ENCODE measurements around the gene TAOK1. TPM values are rescaled to one million over a fixed set of nuclear protein-coding genes. Genes with fewer than 3 reads are reported as not detected.

The TAOK1 gene
- total RNA-seq, 2 donors from 2014 or later, result 40.0 to 42.0 TPM

Other genes starting within 250 kb of the TAOK1 start
- 10 to 100 TPM; 90.6 to 95.9 TPM for gene MYO18A, start 210.0 kb upstream of the TAOK1 start, total RNA-seq
- gene CRYBA1, start 143.5 kb upstream of the TAOK1 start, total RNA-seq, result not detected
- 10 to 100 TPM; 61.6 to 65.1 TPM for gene NUFIP2, start 96.2 kb upstream of the TAOK1 start, total RNA-seq
- gene ABHD15, start 176.7 kb downstream of the TAOK1 start, total RNA-seq, result 10 to 100 TPM; 10.1 to 15.1 TPM
- 10 to 100 TPM; 45.7 to 58.1 TPM for gene TP53I13, start 178.3 kb downstream of the TAOK1 start, total RNA-seq
- gene GIT1, start 199.3 kb downstream of the TAOK1 start, total RNA-seq, result 10 to 100 TPM; 52.4 to 65.7 TPM
- gene ANKRD13B, start 202.8 kb downstream of the TAOK1 start, total RNA-seq, result 10 to 100 TPM; 10.4 to 27.7 TPM
- 10 to 100 TPM in 1 of 2 donors, 1 to 10 TPM in 1; 2.5 to 12.0 TPM for gene CORO6, start 232.5 kb downstream of the TAOK1 start, total RNA-seq

Data from activated T-helper 17 cell treated with anti-CD3 and anti-CD28 coated beads, Interleukin-2, amount 50 U/mL, for 72 hours (primary cell).